ENCODE data around the gene C2orf66.

Gene C2orf66

DNA sequence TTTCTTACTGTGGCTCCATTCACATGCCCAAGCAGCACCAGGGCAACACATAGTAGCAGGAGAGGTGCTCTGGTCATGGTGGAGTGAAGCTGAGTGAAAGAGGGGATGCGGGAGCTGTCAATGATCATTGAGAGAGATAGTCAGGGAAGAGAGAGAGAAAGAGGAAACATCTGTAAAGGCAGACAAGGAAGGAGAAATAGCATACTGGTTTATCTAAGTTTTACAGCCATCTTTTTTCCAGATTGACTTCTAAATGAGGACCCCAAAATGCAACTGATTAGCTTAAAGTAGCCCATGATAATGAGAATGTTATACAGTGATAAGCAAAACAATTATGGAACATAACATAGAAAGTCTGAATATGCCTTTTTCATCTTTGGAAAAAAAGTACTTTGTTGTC, at the start of gene C2orf66:
Gene C2orf66 (minus strand): TSS at position 96 of the 400 bp plus-strand sequence. CDS start 19 bp downstream, at position 77.
- DNase-seq (ENCODE audit: low spot score): no peak

DNA sequence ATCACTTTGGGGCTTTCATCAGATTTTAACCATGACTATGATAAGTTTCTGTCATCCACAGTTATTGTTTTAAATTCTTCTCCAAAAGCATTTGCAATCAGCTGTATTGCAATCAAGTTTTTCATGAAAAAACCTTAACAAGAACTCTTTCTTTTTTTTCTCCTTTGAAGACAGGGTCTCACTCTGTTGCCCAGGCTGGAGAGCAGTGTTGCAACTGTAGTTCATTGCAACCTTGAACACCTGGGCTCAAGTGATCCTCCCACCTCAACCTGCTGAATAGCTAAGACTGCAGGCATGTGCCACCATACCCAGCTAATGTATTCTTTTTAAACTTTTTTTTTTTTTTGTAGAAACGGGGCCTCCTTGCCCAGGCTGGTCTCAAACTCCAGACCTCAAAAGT, 45.5 kb upstream of the C2orf66 start:
- no peak for DNase-seq (ENCODE audit: low spot score)

DNA sequence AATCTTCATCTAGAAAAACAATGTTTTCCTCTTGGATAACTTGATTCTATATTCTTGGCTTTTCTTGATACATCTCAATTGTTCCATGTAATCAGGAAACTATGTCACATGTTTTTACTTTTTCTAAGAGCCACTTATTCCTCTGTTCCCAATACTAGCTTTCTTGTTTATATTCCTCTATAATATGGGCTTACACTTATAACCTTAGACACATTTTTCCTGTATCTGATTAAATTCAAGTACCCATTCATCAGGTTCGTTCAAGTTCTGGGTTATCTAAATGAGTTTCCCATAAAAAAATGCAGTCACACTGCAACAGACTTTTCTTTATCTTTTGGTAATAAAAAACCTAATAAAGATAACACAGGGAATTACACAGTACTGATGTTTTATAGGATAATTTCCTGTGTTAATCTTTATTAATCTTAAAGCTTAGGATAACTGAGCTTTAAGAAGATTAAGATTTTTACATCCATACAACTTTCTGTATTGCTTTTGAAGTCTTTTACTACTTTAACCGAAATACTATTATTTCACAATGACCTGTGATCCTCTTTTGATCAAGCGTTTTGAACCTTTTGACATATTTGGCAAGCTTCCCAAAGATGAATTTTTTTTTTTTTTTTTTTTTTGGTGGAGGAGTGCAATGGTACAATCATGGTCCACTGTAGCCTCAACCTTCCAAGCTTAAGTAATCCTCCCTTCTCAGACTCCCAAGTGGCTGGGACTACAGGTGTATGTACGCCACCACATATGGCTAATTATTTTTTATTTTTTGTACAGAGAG, 44.3 kb upstream of the C2orf66 start:
- no peak for DNase-seq (ENCODE audit: low spot score)

DNA sequence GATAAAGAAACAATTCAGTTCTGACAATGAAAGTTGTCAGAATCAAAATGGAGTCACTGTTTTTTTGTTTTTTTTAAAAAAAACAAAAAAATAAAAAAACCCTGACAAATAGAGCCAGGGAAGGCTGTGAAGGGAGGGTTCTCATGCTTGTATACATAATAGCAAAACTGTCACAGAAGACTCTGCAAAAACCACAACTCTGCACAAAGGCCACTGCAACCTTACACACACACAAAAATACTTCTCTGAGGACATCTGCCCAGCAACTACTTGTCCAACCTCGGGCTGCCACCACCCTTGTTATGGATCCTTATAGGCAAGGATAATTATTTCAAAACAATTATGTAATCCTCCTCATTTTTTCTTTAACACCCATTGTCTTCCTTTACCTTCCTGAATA, 41.9 kb upstream of the C2orf66 start:
- no peak for DNase-seq (ENCODE audit: low spot score)

DNA sequence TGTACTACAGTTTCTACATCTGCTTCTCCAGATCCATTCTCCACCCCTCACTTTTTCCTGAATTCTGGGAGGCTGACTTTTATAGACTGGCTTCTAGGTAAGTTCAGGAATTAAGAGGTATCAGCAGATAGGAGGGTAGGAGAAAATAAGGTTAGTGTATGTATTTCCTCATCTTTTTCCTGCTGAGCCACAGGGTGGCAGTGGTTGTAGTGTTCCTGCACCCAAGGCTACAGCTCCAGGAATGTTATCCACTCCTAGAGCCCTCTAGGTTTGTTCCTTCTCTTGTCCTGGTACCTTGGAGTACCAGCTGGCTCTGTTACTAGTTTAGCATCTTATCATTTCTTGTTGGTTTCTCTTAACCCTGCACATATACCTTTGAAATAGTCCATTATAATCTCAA, 40.7 kb upstream of the C2orf66 start:
- peak; percentile 30 for DNase-seq (ENCODE audit: low spot score)

DNA sequence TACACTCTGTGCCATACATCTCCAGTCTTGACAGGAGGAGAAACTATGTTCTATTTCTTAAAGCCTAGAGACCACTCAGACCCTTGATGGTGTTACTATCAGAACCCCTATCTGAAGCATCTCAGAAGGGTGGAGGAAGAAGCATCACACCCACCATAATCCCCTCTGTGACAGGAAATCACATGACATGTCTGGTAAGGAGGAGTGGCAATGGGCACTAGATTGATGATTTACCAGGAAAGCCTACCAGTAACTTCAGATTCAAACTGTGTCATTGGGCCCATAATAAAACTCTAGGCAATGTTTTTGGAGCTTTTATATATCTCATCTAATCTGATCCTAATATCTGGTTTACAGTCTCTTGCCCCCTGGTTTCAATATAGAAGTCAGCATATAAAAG, 37.1 kb upstream of the C2orf66 start:
- DNase-seq (ENCODE audit: low spot score): no peak

DNA sequence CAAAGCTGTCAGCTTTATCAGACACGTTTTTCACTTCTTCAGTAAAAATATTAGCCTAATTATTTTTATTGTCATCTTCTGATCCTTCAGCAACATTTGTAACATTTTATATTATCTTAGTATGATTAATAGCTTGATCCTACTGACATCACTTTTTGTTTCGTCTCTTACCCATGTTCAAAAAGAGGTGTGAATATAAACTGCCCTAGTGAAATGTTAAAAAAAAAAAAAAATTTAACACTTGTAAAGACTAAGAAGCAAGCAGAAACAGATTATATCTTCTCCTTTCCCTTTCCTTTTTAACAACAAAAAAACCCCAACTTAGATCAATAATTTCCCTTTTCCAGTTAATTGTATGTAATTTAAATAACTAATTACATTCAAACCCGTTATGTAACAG, 36.2 kb upstream of the C2orf66 start:
- no peak for DNase-seq (ENCODE audit: low spot score)

DNA sequence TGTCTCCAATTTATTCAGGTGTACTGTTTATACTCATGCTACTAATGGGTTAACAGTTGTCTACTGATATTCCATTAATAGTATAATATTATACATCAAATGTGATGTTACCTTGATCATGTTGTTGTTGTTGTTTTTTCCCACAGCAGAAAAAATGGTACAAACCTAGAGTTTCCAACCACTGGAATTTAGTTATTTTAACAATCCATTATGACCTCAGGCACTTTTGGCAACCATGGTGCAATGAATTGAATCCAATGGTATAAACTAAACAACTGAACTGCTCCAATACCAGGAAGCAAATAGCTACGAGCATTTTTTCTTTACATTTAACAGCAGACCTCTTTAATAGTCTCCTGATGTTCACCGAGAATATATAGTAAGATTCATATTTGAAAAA, 31.0 kb upstream of the C2orf66 start:
- no peak for DNase-seq (ENCODE audit: low spot score)

DNA sequence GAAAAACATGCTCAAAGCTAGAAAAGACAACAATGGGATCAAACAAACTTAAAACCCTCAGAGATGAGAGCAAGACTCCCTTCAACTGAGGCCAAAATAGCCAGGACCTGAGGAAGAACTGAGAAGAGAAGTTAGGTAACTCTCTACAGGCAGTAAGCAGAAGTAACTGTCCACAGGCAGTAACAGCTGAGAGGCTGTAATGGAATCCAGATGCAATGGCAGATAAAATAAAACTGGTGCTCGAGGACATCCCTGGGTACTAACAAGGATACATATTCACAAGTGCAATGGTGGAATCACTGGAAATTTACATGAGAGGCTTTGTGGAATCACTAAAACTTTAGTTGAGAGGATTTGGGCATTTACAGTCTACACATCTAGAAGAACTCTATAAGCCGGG, 30.4 kb upstream of the C2orf66 start:
- no peak for DNase-seq (ENCODE audit: low spot score)

DNA sequence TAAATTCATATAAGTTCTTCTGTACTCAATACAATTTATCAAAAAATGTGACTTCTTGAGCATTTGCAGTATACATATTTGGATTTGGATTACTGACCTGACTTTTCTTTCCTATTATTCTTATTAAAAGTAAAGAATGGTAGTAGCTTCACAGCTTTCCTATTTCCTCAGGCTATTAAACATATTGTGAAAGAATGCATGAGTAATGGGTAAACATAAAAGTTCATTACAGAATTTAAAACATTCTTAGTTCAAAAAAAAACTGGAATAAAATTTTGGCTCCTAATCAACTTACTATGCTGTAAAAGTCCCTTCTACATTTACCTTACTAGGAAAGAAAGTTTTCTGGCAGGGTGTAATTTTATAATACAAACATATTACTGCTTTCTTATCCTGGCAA, 27.3 kb upstream of the C2orf66 start:
- no peak for DNase-seq (ENCODE audit: low spot score)

DNA sequence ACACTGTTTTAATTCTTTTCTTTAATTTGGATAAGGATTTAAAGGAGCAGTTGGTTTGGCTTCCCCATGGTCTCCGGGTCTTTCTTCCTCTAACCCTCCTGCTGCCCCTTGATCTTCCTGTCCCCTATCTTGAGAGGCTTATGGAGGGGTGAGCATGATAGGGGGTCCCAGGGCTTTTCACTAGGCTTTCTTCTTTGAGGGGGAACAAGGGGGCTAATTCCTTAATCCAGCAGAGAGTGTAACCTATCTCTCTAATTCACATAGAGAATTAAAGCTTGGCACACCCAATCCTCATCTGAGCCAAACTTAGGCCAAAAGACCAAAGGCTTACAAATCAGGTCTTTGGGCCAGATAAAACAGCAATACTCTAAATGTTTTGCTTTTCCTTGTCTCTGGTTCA, 21.5 kb upstream of the C2orf66 start:
- DNase-seq (ENCODE audit: low spot score): no peak

DNA sequence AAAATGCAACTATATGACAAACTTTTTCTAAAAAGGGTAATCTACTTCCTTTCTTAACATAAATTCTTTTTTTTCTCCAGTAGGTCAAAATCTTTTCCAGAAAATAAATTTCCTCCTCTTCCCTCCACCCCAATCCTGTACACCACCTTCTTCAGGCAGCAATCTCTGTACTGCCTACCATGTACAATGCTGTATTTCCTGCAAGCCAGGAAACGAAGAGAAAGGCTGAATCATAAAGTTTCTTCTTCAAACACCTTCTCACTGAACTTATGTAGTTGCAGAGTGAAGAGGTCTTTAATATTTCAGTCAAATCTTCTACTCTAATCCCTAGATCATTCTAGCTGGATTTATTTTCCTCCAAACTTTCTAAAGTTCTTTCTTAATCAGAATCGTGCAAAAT, 18.2 kb upstream of the C2orf66 start:
- DNase-seq (ENCODE audit: low spot score): no peak

DNA sequence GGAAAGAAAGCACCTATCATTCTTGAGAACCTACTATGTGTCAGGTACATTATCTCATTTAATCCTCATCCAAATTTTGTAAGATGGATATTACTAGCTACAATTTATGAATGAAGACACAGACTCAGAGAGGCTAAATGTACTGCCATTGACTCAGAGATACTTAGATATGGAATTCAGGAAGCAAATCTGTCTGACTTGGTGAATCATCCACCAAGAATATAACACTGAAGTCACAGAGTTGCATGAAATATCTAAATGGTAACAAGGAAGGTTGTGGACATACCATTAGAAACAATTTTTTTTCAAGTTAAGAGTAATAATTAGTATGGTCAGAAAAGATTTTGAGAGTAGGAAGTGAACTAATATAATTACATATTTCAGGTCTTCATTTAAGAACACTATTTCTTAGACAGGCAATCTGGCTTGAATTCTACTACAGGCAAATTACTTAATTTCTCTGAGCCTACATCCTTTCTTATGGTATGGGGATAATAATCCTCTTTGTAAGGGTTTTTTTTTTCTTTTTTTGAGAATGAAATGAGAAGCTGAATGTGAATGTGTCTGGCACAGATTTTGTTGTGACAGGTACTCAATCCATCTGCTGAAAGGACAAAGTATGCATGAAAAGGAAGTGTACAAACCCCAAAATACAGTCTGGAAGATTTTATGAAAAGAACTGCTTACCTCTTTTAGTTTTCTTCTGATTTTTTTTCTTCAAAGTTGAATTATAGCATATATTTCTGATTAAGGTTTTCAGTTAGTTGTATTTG, 14.8 kb upstream of the C2orf66 start:
- no peak for DNase-seq (ENCODE audit: low spot score)

DNA sequence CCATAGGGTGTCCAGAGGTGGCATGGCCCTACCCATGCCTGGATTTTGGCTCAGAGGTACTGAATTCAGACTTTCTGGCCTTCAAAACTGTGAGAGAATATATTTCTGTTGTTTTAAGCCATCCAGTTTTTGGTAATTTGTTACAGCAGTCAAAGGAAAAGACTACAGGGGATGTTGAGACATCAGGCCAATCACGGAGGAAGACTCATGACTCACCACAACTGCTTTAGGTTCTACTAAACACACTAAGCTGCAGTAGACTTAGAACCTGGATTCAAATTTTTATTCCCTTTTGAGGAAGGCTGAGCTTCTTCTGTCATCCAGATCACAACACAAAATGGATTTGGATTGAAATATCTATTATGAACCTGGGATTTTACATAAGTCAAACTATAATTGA, 12.0 kb upstream of the C2orf66 start:
- no peak for DNase-seq (ENCODE audit: low spot score)

DNA sequence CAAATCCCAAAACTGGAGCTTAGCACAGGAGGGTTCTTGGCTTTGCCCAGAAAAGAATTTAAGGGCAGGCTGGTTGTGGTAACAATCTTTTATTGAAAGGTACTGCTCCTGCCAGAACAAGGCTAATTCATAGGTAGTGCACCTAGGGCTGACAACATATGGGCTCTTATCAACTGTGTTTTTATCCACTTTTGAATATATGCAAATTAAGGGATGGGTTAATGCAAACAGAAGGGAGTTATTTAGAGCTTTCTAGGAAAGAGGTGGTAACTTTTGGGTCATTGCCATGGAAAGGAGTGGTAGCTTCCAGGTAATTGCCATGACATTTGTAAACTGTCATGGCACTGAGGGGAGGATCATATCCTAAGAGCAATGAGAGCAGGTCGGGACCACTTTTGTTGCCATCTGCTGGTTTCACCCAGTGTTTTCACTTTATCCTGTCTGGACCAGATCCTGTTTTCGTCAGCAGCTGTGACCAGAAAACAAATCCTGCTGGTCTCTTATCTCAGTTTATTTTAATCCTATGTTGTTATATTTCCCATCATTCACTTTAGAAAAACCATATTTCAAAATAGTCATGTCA, 981 bp downstream of the C2orf66 start:
- no peak for DNase-seq (ENCODE audit: low spot score)

DNA sequence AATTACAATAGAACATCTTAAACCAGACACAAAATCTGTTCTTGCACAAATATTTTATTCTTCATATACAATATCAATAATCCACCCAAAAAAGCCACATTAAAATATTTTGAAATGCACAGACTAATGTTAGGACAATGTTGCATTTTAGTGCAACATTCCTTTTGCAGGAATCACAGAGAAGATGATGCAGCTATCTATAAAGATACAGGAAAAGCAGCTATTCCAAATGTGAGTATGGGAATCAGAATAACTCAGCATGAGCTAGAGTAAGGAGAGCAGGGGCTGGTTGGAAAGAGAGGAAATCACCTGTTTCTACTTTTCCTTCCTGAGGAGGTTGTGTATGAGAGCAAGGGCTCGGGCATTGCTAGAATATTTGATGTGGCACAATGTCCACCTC, 4.8 kb downstream of the C2orf66 start:
- DNase-seq (ENCODE audit: low spot score): no peak

DNA sequence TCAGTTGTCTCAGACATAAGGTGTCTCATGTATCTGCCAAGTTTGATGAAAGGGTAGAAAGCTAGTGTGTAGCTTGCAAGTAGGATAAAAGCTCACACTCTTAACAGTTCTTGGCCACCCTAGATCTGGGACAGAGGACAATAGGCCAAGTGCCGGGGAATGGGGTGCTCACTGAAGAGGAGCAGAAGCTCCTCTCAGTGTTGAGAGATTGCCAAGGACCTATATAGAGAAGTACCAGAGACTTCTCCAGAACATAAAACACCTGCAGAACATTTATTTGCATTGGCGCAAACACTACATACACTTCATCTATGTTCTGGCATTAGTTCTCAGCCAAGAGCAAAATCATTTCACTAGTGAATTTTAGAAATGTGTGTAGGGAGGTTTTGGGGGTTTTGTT, 6.8 kb downstream of the C2orf66 start:
- no peak for DNase-seq (ENCODE audit: low spot score)

DNA sequence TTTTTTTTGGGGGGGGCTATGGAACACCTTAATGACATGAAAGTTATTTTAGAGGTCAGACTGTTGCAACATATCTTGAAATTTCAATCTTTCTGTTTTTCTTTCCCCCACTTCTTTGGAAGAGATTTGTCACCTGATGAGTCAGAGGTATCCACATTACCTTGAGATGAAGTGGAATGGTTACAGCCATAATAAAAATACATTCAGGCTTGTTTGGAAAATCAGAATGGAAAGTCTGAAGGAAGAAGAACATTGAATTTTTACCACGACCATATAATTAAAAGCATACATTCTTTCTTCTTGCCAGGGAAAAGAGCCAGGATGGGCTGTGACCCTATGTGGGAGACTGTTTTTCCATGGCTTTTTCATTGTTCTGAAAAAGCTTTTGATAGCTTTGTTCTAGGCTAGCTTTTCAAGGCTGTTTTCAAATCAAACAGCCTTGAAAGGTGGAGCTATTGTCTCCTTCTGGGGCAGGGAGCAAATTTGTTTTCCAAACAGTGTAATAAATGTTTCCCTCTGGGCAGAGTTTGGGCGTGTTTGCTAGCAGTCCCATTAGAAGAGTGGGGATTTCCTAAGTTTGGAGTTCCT, 7.4 kb downstream of the C2orf66 start:
- no peak for DNase-seq (ENCODE audit: low spot score)

DNA sequence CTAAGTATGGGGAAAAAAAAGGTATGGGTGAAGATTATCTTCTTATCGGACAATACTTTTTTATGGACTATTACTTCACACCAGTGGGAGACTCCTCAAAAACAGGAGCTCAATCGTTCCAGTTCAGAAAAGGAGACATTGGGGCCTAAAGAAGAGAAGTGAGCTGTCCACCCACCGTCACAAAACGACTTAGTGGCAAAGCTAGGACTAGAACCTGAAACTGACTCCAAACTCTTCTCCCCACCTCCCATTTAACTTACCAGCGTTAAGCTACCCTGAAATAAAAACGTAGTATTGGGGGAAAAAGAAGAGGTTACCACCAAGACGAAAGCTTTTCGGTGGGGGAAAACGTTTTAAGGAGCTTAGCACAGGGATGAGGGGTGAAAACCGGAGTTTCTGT, 10.2 kb downstream of the C2orf66 start:
- DNase-seq (ENCODE audit: low spot score): no peak

DNA sequence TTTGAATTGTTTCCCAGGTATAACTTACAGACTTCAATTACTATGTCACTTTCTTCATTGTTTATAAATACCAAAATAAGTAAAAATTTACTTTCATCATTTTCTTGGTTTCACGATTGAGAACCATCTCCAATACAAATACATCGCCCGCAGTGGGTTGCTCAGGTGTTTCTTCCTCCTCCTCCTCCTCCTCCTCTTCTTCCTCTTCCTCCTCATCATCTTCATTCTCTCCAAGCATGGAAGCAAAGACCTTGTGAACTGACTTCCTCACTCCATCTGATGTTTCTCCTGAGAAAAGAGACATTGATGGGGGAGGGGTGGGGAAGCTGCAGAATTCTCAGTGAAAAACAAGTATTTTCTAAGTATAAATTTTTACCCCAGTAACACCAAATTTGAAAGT, 16.3 kb downstream of the C2orf66 start:
- no peak for DNase-seq (ENCODE audit: low spot score)

DNA sequence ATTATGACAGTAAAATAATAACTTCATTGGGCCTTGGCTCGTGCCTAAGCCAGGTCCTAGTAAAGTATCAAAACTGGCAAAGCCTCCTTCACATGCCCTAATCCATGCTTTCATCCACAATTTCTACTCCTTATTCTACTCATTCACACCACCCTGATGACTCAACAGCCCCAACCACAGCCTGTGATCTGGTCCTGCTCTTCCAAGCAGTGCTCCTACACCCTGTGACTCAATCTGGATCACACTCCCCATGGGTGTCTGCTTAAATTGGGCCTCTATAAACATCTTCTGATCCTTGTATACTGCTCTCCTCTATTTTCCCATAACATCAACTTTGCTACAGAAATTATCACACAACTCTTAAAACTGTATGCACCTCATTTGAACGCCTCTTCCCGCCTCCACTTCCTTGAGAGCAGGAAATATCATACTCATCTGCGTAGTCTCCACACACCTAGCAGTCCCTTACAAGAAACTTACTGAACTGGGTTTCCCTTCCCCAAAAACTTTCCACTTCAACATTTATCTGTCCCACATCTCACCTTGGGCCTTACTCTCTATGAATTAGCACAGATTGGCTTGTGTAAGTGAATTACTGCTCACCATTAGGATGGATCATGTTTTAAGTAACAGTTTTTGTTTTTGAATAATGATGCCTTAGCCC, 25.6 kb downstream of the C2orf66 start:
- DNase-seq (ENCODE audit: low spot score): no peak

DNA sequence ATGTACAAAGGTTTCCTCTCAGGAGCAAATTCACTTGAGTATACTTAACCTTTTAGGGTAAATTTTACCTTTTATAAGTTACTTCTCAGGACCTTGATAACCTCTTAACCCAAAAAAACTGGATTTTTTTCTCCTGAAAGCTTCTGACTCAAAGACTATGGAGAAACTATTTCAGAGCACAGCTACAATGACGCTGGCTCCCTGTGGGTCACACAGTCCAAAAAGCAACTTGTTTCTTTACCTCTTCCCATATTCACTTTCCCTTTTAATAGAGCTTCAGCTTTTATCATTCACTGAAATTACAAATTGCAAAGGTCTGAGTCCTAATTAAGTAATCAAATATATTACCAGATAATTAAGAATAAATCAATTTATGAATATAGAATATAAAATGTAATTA, 42.1 kb downstream of the C2orf66 start:
- no peak for DNase-seq (ENCODE audit: low spot score)

DNA sequence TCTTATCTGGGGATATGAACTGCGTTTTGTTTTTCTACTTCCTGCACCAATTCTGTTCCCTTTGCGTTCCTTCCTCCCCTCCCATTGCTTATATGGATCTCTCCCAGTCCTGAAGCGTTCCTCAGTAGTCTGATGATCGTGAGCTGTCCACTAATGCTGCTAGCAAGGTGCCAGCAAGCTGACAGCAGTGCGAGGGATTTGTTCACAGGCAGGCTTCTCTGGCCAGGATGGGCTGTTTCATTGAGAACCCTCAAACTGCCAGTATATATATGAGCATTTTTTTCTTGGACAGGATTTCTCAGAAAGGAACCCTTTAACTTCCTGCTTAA, 49.8 kb downstream of the C2orf66 start:
- DNase-seq (ENCODE audit: low spot score): no peak
